ENCODE results near the gene CALY.
A peak's percentile ranks its signal among the peaks of the same experiment; 100 is the strongest.
"Not testable (repeated sequence)": the region's sequence is repeated elsewhere in the genome, so short reads cannot be mapped to it uniquely, and the experiment has no call there.

Gene CALY

DNA sequence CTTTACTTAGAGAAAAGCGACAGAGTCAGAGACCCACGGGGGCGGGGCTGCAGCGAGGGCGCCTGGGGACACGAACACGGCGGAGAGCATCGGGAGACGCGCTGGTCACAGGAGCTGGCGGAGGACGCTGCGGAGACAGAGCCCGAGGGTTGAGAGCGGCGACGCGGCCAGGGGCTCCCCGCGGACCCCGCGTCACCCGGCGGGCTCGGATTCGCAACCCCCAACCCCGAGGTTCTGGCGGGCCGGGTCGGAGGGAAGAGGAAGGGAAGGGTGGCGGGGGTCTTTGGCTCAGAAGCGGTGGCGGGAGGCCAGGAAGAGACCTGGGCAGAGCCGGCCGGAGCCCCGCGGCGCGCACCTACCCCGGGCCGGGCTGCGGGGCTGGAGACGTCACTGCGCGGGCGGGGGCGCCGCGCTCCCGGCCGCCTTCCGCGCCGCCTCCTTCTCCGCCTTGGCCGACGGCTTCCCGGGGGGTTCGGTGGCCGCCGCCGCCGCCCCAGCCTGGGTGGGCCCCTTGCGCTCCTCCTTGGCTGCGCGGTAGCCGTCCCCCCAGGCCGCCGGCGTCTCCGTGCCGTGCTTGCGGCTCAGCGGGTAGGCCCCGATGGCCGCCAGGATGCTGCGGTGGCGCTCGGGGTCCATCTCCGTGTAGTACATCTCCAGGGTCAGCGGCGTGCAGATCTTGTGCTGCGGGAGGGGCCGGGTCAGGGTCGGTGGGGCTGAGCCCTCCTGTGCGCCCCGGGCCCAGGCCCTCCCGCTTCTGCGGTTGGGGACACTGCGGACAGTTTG is 11.1 kb downstream of the CALY start:
- TF ChIP-seq, protein P1, sequence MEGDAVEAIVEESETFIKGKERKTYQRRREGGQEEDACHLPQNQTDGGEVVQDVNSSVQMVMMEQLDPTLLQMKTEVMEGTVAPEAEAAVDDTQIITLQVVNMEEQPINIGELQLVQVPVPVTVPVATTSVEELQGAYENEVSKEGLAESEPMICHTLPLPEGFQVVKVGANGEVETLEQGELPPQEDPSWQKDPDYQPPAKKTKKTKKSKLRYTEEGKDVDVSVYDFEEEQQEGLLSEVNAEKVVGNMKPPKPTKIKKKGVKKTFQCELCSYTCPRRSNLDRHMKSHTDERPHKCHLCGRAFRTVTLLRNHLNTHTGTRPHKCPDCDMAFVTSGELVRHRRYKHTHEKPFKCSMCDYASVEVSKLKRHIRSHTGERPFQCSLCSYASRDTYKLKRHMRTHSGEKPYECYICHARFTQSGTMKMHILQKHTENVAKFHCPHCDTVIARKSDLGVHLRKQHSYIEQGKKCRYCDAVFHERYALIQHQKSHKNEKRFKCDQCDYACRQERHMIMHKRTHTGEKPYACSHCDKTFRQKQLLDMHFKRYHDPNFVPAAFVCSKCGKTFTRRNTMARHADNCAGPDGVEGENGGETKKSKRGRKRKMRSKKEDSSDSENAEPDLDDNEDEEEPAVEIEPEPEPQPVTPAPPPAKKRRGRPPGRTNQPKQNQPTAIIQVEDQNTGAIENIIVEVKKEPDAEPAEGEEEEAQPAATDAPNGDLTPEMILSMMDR (IDR thresholded peaks at IDR 0.05), result no peak
- no peak overlapping the region for H3K27ac ChIP-seq
- intact Hi-C loops (cut with DNase I; ENCODE audit: low total_unique reads), result no loop called here
- no peaks in the 10 kb centered on the region for H3K9me3 ChIP-seq
- peaks cover 0 to 32% (median 22%) of the 10 kb centered on the region in 4 donors for H3K4me1 ChIP-seq
- peak overlapping the region; percentile 32 to 51 for H3K4me3 ChIP-seq
- no peak for DNase-seq
- peaks cover 0 to 67% of the 10 kb centered on the region in 2 donors for H3K27me3 ChIP-seq
- H3K36me3 ChIP-seq, result no peaks in the 10 kb centered on the region

DNA sequence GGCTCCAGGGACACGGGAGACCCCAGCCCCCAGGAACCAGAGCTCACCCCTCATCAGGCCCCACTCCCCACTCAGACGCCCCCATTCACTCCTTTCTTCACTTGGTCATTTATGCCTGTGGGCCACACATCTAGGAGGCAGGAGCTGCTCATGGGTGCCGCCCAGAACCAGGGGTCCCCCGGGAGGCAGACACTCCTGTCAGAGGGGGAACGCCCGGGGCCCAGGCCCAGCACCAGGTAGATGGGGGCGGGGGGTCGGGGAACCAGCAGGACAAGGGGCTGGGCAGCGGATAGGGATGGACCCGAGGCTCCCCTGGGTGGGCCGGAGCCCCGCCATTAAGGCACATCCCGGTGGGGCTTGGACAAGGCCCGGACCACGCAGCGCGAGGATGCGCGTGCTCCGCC is 11.8 kb downstream of the CALY start:
- Histone ChIP-seq H3K27ac (no peak overlapping the region), H3K36me3 (no peaks in the 10 kb centered on the region), H3K9me3 (no peaks in the 10 kb centered on the region), H3K4me1 (peaks cover 0 to 30% (median 20%) of the 10 kb centered on the region in 4 donors), H3K27me3 (peaks cover 0 to 73% of the 10 kb centered on the region in 2 donors), H3K4me3 (peak overlapping the region in 1 of 2 donors; percentile 51)
- DNase-seq, result peak in 1 of 2 donors; percentile 3
- TF ChIP-seq, protein P1 (IDR thresholded peaks at IDR 0.05), result no peak
- intact Hi-C loops (cut with DNase I; ENCODE audit: low total_unique reads), result no loop called here

DNA sequence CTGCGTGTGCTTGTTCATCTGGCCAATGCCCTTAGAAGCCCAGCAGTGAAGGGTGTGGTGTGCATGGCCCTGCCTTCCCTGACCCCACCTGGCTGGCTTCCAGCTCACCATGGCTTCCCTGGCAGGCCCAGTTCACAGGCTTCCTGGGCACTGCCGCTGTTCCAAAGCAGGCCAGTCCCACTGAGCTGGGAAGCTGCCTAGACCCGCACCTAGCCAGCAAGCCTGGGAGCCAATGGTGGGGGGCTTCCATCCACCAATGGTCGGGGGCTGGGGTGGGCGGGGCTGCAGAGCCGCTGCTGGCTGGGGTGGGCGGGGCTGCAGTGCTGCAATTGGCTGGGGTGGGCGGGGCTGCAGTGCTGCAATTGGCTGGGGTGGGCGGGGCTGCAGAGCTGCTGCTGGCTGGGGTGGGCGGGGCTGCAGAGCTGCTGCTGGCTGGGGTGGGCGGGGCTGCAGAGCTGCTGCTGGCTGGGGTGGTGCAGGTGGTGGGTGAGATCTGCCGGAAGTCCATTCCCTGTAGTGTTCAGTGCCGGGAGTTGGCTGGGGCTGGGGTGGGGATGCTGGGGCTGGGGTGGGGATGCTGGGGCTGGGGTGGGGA is 12.4 kb downstream of the CALY start:
- peaks cover 0 to 73% of the 10 kb centered on the region in 2 donors for H3K27me3 ChIP-seq
- peak in 1 of 2 donors; percentile 18 for DNase-seq
- no peak overlapping the region for H3K27ac ChIP-seq
- H3K36me3 ChIP-seq, result no peaks in the 10 kb centered on the region
- no peak overlapping the region for H3K4me3 ChIP-seq
- intact Hi-C loops (cut with DNase I; ENCODE audit: low total_unique reads), result no loop called here
- H3K4me1 ChIP-seq, result peaks cover 0 to 24% (median 19%) of the 10 kb centered on the region in 4 donors
- H3K9me3 ChIP-seq, result no peaks in the 10 kb centered on the region
- TF ChIP-seq, protein P1 (IDR thresholded peaks at IDR 0.05), result no peak

GRCh38 chr10:133322064-133322709 is 14.5 kb downstream of the CALY start:
- H3K36me3 ChIP-seq; H3K27ac ChIP-seq; H3K9me3 ChIP-seq; H3K4me3 ChIP-seq; DNase-seq; intact Hi-C loops (cut with DNase I; ENCODE audit: low total_unique reads): not testable (repeated sequence)
- H3K4me1 ChIP-seq, result peaks cover 0 to 29% (median 25%) of the 10 kb centered on the region in 4 donors
- peaks cover 0 to 62% of the 10 kb centered on the region in 2 donors for H3K27me3 ChIP-seq

GRCh38 chr10:133320852-133321422 is 15.8 kb downstream of the CALY start:
- H3K27ac ChIP-seq; H3K4me3 ChIP-seq; DNase-seq; H3K9me3 ChIP-seq; intact Hi-C loops (cut with DNase I; ENCODE audit: low total_unique reads); H3K36me3 ChIP-seq: not testable (repeated sequence)
- Histone ChIP-seq H3K4me1 (peaks cover 0 to 25% (median 22%) of the 10 kb centered on the region in 4 donors), H3K27me3 (peaks cover 0 to 50% of the 10 kb centered on the region in 2 donors)

DNA sequence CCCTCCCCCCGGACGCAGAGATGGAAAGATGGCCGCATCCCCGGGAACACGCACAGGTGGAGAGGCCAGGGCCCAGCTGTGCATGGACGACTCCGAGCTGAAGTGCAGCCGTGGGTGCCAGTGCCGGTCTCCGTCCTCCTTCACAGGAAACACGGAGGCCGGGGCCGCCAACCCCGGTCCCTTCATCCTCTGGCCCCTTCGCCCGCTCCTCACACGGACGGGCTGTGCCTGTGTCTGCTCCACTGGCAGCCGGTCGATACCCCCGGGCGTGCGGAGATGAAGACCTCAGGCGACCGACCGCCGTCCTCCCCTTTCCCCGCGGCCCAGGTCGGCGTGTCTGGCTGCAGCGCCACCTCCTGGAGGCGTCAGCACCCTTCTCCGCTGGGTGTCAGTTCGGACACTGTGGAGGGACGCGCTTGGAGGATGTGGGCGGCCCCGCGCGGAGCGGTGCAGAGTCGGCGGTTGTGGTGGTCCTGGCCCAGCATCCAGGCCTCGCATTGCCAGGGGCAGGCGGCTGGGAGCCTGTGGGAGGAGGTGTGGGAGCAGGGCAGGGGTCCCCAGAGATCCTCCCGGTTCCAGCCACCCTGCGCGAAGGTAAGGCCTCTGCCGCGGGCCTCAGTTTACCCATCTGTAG is 18.1 kb downstream of the CALY start:
- H3K4me3 ChIP-seq, result peak overlapping the region in 1 of 2 donors; percentile 31
- intact Hi-C loops (cut with DNase I; ENCODE audit: low total_unique reads), result no loop called here
- no peak overlapping the region for H3K27ac ChIP-seq
- TF ChIP-seq, protein P1 (IDR thresholded peaks at IDR 0.05), result peak; percentile 32 to 38
- DNase-seq, result no peak
- H3K4me1 ChIP-seq, result peaks cover 0 to 9% (median 5%) of the 10 kb centered on the region in 4 donors
- H3K36me3 ChIP-seq, result no peaks in the 10 kb centered on the region
- H3K27me3 ChIP-seq, result peaks cover 0 to 30% of the 10 kb centered on the region in 2 donors
- H3K9me3 ChIP-seq, result no peaks in the 10 kb centered on the region
